Activated CD4-positive, alpha-beta T cell treated with anti-CD3 and anti-CD28 coated beads, Interleukin-2, amount 50 U/mL, for 48 hours (primary cell): Measurements from ENCODE around the gene GCN1.

Experiments used
- DNase-seq, 2 experiments: peaks; one replicate each; pipeline ENCODE4 v3.0.0-alpha.2; 2020

The GCN1 gene

DNA sequence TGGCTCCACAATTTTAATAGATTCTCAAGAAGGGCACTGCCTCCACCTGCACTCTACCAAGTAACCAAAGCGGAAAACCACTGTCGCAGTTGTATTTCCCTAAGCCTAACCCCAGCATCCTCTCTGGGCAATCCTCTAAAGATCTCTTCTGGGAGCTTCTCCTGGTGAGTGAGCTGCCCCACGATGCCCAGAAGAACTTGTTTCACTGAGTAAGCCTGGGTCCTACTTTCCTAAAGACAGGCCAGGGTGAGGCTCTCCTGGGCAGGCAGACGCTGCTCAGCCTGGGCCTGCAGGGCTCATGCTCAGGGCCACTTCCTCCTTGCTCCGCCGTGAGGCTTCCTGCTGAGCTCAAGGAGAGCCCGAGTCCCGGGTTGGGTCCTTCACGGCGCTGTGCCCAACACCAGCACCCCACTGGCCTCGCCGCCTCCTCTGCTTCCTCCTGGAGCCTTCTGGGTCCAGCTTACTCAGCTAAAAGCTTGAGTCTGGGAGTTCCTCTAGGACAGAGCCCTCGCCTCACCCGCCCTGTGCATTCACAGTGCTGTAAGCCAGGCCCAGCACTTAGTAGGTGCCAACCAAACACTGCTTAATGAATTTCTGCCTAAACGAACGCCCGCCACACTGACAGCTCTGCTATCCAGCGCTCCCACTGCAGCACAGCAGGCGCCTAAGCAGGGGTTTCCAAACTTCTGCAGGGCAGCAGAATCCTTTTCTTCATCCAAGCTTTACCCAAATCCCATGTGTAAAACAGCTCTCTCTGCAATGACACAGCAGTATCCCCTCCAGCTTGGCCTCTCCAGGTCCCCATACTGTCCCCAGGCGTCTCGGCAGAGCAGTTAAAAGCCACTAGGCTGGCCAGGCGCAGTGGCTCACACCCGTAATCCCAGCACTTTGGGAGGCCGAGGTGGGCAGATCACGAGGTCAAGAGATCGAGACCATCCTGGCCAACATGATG, 83.7 kb downstream of the GCN1 start:
- peak; percentile 46 to 54 for DNase-seq

DNA sequence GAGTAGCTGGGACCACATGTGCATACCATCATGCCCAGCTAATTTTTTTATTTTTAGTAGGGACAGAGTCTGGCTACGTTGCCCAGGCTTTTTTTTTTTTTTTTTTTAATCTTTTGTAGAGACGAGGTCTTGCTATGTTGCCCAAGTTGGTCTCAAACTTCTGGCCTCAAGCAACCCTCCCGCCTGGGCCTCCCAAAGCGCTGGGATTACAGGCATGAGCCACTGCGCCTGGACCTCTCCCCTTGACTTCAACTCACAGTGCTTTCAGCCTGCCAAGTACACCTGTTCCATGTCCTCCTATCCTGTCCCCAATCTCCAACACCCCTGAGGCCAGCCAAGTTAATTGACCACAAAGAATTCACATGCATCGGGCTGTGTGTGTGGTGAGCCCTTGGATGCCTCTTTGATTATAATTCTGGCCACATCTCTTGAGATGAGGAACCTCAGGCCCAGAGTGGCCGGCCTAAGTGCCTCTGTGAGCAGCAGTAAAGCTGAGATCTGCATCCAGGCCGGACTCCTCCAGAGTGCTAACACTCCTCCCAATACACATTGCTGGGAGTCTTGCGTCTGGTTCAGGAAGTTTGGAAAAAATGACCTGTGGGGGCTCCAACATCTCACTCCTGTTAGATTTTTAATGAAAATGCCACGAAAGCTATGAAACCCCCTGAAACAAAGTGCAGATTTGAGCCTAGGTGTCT, 84.8 kb downstream of the GCN1 start:
- no peak for DNase-seq

DNA sequence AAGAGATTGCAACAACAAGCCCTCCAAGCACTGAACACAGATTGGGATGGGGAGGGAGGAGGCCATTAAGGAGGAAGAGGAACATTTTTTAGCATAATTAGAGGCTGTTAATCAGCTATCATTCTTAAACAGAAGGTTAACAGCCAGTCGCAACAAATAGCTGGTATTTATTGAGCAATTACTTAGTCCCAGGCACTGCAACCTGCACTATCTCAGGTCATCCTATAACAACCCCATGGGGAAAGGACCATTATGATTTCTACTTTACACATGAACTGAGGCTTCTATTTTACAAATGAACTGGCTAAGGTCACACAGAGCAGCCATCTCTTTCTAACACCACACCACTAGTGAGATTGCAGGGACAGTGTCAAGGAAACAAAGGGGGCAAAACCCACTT, 88.4 kb downstream of the GCN1 start:
- DNase-seq = no peak

DNA sequence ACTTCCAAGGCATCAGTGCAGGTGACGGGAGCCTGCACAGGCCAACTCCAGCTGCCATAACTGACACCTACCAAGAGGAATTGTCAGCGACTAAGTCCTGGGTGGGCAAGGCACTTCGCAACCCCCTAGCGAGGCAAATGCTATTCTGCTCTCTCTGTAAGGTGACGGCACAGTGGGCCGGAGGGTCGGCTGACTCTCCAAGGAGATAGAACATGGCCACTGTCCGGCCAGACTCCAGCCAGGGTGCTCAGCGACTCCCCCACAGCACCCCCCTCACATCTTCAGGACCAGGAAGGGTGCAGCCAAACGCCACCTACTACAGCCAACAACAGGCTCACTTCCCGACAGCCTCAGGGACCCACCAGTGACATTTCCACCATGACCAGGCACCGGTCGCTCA, 91.1 kb downstream of the GCN1 start:
- no peak for DNase-seq

DNA sequence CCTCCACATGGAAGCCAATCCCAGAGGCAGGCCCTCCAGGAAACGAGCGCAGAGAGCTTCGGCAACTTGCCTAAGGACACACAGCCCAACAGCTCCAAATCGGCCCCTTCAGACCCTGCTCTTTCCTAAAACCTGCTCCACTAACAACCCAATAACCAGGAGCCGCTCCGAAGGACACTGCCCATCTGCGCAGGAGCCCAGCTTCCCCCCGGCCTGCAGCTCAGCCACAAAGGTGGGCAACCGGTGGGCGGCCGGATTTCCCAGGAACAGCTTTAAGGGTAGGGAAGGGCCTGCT, 91.5 kb downstream of the GCN1 start:
- DNase-seq = no peak

DNA sequence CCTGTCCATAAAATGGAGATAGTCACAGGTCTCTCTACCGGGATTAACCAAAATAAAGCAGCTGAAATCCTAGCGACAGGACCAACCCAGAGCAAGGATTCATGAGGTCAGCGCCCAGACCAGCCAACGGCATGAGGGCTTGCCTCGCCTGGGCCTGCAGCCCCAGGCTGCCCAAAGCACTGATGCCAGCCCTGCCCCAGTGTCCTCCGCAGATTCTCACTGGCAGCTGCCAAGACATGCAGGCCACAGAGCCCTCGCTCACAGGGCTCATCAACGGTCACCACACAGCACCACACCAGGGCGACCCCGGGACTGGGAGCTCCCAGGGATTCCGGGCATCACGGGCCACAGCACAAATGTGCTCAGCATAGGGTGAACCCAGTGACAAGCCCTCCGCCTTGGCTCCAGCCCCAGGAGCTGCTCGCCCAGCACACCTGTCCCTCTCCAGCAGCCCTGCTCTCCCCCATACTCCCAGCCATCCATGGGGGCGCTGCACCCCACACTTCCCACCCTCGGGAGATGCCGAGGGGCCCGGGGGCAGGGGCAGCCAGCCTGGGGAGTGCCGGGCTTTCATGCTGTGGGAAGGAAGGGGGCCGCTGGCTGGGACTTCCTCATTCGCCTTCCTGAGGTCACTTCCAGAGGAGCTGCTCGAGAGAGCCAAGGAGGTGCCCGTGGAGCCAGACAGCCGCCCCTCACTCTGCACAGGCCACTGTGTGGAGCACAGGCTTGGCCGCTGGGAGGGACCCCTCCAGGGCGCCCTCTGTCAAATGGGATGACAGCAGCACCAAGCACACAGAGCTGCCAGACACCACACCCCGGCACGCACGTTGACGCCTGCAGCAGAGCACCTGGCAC, 92.1 kb downstream of the GCN1 start:
- DNase-seq = no peak

DNA sequence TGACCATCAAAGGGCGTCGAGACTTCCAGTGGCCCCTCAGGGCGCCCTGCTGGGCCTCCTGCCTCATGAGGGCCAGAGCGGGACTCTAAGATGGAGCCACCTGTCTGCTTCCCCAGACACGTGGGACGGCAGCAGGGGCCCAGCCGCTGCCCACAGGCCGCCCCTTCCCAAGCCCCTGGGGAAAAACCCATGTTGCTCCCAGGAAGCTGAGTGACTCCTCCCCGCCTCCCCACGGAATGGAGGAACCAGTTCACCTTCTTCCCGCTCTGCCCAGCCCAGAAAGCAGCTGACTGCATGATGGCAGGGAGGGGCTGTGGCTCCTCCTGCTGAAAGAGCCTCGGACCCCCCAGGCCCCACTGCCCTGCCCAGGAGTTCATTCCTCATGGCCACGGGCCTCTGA, 92.9 kb downstream of the GCN1 start:
- DNase-seq = no peak

DNA sequence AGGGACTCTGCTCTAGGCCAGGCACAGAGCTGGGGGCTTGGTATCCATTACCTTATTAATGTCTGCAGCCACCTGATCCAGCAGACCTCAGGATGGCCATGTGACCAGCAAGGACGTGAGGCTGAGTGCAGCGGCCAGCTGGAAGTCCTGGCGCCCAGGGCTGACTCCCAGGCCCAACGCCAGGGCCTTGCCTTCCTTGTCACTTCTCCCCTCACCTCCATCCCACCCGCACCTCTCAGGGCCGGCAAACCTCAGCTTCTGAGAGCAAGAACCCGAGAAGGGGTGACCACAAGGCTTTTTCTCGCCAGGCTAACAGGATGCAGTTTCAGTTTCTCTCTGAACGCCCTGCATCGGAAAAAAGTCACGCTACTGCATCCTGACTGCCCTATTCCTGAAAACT, 93.3 kb downstream of the GCN1 start:
- DNase-seq = no peak

DNA sequence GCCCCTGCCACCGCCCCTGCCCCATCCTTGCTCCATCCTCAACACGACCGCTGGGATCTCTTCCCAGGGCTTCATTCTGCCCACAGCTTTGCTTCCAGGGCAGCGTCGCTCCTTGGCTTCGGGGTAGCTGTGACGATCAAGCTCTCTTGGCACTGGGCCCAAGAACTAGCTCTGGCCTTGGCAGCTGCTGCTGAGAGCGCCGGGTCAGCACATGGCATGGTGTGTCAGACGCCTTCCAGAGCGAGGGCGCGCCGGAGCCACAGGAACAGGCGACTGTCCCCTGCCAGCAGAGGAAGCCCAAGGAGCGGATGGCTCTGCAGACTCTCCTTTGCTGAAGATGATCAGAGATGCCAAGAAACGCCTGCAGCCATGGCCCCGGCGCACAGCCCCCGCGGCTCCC, 93.9 kb downstream of the GCN1 start:
- DNase-seq = no peak

DNA sequence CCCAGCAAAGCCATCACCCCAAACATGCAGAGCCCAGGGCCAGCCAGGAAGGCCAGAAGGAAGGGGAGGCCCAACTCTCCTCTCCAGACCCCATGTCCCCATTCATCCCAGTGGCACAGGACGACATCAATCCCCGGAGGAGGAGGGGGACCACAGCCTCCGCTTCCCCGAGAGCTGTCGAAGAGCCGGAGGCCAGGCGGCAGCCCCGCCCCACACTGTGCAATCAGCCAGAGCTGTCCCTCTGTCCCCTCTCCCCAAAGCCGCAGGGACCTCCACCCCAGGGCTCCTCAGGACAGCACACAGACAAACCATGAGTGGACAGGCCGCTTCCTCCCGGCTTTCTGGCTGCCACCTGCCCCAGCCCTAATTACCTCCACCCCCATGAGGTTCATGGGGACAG, 94.8 kb downstream of the GCN1 start:
- no peak for DNase-seq

DNA sequence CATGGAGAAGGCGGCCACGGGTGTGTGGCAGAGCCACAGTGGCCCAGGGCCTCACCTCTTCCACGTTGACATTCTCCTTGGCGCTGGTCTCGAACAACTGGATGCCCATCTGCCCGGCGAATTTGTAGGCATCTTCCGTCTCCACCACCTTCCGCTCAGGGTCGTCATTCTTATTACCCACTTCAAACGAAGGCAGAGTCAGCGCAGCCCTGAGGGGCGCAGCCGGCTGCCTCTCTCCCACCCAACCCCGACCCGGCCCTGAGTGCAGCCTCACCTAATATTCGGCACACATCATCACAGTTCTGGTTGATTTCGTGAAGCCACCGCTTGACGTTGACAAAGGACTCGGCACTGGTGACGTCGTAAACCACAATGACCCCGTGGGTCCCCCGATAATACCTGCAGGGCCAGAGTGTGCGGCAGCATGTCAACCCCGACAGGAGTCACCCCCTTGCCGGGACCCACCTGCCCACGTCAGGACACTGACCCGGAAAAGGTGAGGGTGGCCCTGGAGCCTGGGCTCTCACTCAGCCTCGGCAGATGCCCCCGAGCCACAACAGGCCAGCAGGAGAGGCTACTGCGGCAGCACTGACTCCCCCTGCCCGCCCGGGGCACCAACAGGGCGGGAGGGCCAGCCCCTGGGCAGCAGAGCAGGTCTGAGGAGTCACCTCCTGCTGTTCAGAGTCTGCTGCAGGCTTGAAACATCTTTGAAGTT, 95.6 kb downstream of the GCN1 start:
- DNase-seq = no peak

DNA sequence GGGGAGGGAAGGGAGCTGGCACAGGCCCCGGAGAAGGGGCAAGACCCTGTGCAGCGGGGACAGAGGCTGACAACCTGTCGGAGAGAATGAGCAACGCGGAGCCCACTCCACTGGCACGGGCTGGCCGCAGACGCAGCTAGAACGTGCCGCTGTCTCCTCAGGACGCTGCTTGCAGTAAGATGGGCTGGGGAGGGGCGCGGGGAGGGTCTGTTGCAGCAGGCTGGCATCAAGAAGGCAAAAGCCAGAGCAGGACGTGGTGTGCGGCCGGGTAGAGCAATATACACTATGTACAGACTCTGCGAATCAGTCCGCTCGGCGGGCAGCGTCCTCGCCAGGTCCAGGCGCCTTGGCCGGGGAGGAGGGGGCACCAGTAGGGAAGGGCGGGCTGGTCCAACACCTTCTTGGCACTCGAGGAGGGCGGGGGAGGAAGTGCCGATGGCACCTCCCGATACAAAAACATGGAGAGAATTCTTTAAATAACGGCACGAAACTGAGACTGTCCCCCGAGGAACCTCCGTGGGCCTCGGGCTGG, 97.8 kb downstream of the GCN1 start:
- no peak for DNase-seq

DNA sequence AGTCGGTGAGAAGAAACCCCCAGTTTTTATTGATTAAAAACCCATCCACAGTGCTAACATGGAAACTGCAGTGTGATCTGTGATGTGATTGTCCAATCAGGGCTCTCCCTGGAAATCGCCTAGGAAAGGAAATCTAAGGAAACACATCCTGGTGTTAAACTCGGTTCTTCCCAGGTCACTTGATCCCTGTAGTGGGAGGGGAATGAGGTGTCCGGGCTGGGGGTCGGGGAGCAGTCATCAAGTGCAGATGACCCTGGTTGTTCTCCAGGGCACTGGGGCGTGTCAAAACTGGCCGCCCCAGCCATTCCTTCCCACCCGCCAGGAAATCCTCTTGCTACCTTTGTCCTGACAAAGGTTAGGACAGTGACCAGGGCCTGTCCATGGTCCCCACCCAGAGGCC, 98.8 kb downstream of the GCN1 start:
- no peak for DNase-seq

DNA sequence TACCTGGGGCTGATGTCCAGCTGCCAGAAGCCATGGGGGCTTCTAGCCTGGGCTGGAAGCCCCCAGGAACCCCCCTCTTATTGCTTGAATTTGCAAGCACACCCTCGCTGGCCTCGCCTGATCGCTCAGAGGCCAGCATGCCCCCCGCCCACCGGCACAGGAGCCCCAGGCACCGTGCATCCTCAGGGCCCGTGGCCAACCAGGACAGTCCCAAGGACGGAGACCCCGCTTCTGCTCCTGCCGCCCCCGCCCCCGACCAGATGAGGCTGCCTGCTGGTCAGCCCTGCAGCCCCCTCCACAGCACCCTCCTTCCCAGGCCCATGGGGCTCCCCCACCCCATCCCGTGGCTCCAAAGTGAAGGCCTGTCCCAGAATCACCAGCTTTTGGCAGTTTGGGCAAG, 99.2 kb downstream of the GCN1 start:
- no peak for DNase-seq

DNA sequence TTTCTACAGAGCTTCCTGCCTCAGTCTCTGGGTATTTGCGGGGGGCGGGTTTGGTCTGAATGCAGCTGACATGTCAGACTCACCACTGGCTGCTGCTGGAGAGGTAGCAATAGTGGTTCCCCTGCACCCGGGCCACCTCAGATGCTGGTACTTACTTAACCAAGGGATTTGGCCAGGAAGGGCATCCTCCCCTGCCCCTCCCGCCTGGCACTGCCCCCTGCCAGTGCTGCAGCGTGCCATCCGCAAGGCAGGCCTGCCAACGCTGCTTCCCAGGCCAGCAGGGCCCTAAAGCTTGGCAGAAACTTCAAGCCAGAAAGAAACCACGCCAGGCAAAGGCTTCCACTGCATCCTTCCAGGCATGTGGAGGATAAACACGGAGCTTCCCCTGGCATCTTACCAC, 100.0 kb downstream of the GCN1 start:
- DNase-seq = no peak

DNA sequence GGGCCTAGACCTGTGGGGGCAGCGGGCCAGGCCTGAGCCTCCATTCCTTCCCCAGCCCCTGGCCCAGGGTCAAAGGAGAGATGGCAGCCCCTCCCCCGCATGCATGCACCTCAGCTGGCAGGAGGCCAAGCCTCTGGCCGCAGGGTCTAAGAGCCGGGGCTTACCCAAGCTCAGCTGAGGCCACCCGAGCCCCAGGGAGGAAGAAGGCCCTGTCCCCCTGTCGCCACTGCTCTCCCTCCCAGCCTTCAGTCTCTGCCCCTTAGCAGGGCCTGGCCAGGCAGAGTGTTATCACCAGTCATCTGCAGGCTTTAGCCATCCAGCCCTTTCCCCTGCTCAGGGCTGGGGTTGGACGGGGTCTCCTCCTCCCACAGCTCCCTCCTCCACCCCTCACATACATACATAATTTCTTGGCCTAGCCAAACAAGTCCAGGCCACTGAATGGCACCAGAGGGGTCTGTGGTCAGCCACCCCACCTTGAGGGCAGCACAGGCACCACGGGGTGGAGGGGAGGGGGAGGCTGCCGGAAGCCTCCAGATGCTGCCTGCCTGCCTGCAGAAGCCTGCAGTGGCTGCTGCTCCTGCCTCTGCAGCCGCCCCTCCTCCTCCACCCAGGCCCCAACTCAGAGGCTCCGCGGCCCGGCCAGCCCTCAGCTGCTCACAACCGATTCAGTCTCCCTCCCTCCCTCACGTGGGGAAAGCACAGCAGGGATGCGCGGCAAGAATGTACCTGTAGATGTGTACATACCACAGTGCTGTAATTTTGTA, 100.7 kb downstream of the GCN1 start:
- DNase-seq = no peak

DNA sequence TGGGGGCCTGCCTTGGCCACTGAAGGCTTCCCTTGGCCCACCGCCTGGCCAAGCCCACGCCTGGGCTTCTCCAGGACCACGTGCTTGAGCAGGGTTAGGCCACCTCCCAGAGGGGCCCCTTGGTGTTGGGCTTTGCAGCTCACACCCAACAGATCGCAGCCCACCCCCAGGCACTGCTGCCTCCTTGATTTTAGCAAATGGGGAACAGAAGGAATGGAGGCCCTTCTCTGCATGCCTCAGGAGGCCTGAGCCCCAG, 101.3 kb downstream of the GCN1 start:
- no peak for DNase-seq

DNA sequence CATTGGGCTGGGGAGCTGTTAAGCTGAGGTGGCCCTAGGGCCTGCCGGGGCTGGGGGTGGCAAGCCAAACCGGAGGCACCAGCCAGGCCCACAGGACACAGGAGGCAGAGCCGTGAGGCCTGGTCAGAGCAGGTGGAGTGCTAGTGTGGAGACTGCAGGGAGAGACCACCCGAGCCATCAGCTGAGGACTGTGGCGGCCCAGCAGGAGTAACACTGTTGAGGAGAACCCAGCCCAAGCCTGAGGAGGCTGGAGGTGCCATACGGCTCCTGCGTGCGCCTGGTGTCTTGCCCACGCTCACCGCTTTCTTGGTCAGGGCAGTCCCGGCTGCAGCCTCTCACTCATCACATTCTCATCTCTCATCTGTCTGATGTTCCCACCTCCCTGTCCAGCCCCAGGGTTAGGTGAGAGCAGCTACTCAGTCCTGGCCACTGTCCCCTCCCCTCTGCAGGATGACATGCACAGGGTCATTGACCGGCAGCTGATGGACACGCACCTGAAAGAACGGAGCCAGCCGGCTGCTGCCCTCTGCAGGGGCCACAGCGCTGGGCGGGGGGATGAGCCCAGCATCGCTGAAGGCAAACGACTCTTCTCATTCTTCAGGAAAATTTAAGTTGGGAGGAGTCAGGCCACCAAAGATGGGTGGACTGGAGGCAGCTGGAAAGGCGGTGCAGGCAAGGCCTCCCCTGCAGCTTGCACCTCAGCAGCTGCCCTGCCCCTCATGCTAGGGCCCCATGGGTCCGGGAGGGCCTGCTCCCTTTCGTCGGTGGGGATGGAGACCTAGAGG, 101.8 kb downstream of the GCN1 start:
- DNase-seq = no peak

DNA sequence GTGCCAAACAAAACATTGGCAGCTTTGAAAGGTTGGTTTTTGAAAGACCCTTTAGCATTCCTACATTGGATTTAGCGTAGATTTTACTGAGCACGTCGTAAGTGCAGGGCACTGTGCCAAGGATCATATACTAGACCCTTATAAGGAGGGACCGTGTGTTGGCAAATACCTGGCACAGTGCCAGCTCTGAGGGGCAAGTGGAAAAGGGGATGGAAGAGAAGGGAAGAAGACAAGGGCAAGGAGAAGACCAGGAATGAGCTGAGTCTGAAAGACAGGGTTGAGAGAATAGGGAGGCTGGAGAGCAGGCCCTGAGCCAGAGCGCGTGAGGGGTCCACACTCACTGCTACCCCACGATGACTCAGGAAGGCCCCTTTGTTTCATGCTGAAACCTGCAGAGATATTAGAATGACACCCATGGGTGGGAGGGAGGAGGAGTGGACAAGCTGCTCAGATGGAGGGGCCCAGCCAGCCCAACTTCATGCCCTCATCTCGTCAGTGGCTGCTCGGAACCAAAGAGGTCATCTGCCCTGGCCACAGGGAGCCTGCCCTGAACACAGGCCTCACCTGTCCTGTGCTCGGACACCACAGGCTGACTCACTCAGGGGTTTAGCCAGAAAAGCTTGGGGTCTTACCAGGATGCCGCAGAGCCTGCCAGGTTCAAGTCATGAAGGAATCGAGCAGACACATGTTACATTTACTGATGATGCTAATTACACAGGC, 103.0 kb downstream of the GCN1 start:
- DNase-seq = no peak

DNA sequence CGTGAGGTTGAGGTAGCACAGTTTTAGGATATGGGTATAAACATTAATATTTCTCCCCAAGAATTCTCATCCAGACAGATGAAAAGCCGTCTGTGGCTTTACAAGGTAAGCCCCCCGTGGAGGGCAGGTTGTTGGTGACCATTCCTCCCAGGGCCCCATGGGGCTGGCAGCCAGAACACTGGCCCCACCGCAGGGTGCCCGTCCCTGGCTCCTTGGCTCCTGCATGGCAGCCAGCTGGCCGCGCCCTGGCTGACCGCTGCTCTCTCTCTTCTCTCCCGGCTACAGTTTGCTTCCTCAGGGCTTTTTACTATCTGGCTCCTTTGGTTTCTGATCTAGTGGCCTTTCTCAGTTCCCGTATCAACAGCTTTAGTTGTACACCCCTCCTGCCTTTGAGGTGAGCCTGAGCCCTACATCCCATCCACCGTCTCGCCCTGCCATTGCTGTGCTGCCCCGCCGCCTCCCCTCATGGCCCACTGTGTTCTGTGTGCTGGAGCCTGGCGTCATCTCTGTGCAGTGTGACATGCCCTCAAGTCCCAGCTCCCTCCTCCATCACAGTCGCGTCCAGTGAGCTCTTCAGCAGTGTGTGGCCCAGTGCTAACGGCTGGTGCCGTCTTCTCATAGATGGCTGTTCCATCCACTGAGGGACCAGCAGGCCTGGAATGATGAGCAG, 103.8 kb downstream of the GCN1 start:
- DNase-seq = no peak
